Loucy (cell line): ENCODE results near the gene LPGAT1.

Experiments
- H2AFZ ChIP-seq: fragments of 200-600 bp; sonication (generic); 2 replicates; pipeline ENCODE4 v1.6.0; 2016; ENCODE audit warnings: antibody characterized with exemption, mild to moderate bottlenecking, low read length, moderate library complexity
- H3F3A ChIP-seq: fragments of 200-600 bp; 2 replicates; pipeline ENCODE4 v1.6.0; 2016; ENCODE audit warnings: antibody characterized with exemption, low read depth, mild to moderate bottlenecking
- H3K27me3 ChIP-seq: fragments of 200-600 bp; sonication (generic); 2 replicates; pipeline ENCODE4 v1.6.1; 2014; ENCODE audit warnings: low read length, mild to moderate bottlenecking; ENCODE audit not compliant: insufficient read depth, poor library complexity, severe bottlenecking
- H3K36me3 ChIP-seq: fragments of 200-600 bp; sonication (generic); 2 replicates; pipeline ENCODE4 v1.6.1; 2016; ENCODE audit warnings: low read length; ENCODE audit not compliant: insufficient read depth
- H3K4me1 ChIP-seq: fragments of 200-600 bp; sonication (generic); 2 replicates; pipeline ENCODE4 v1.5.1; 2014; ENCODE audit warnings: low read length, mild to moderate bottlenecking; ENCODE audit not compliant: insufficient read depth, poor library complexity, severe bottlenecking
- H3K4me2 ChIP-seq: fragments of 200-600 bp; sonication (generic); 2 replicates; pipeline ENCODE4 v1.6.0; 2014; ENCODE audit warnings: antibody characterized with exemption, low read length, low read depth, mild to moderate bottlenecking; ENCODE audit not compliant: poor library complexity, severe bottlenecking
- H3K4me3 ChIP-seq: fragments of 200-600 bp; sonication (generic); 2 replicates; pipeline ENCODE4 v1.5.1; 2014; ENCODE audit warnings: low read length, mild to moderate bottlenecking, mixed read lengths; ENCODE audit not compliant: poor library complexity, severe bottlenecking
- H3K79me2 ChIP-seq: fragments of 200-600 bp; sonication (generic); 2 replicates; pipeline ENCODE4 v1.6.1; 2014; ENCODE audit warnings: low read length; ENCODE audit not compliant: insufficient read depth
- H3K9ac ChIP-seq: fragments of 200-600 bp; sonication (generic); 2 replicates; pipeline ENCODE4 v1.6.0; 2014; ENCODE audit warnings: mild to moderate bottlenecking, low read depth, low read length, moderate library complexity; ENCODE audit not compliant: poor library complexity, severe bottlenecking
- H3K9me2 ChIP-seq: fragments of 200-600 bp; sonication (generic); replicated peaks from 2 replicates; pipeline ENCODE4 v1.6.1; 2016; ENCODE audit warnings: low read depth, low read length, mixed read lengths
- H3K9me3 ChIP-seq: fragments of 200-600 bp; sonication (generic); 2 replicates; pipeline ENCODE4 v1.6.1; 2014; ENCODE audit warnings: mild to moderate bottlenecking, antibody characterized with exemption, low read length, low read depth; ENCODE audit not compliant: insufficient read depth
- H4K20me1 ChIP-seq: fragments of 200-600 bp; sonication (generic); 2 replicates; pipeline ENCODE4 v1.6.0; 2014; ENCODE audit warnings: antibody characterized with exemption, low read length, mild to moderate bottlenecking; ENCODE audit not compliant: insufficient read depth, poor library complexity, severe bottlenecking
- CTCF ChIP-seq: fragments of 200-600 bp; sonication (generic); conservative IDR thresholded peaks from 2 replicates; pipeline ENCODE4 v1.5.1; 2014; ENCODE audit warnings: mild to moderate bottlenecking, antibody characterized with exemption, low read length
- EZH2phosphoT487 ChIP-seq: fragments of 200-600 bp; IDR thresholded peaks from 2 replicates; pipeline ENCODE4 v1.6.1; 2018; ENCODE audit warnings: antibody characterized with exemption, mild to moderate bottlenecking, moderate library complexity, borderline replicate concordance

Gene LPGAT1

GRCh38 chr1:211764701-211765100, 65.9 kb downstream of the LPGAT1 start:
- no peaks in the 10 kb centered on the region for H3K27me3 ChIP-seq

GRCh38 chr1:211762206-211762605, 68.4 kb downstream of the LPGAT1 start:
- Histone ChIP-seq H3K4me2 (no peak overlapping the region), H3K4me1 (no peaks in the 10 kb centered on the region), H2AFZ (no peak overlapping the region), H3K9ac (no peak overlapping the region), H4K20me1 (no peaks in the 10 kb centered on the region), H3K79me2 (no peaks in the 10 kb centered on the region), H3K36me3 (peaks cover 19% of the 10 kb centered on the region), H3K4me3 (no peak overlapping the region), H3F3A (no peaks in the 10 kb centered on the region), H3K9me3 (0 out of 2 replicates have a peak, but pooled peaks cover 4% of the 10 kb centered on the region), H3K27me3 (no peaks in the 10 kb centered on the region), H3K9me2 (no peaks in the 10 kb centered on the region)
- TF ChIP-seq CTCF (no peak), EZH2phosphoT487 (no peak)

More at GRCh38 chr1:211764701-211765100, 65.9 kb downstream of the LPGAT1 start:
- Histone ChIP-seq H3K4me3 (no peak overlapping the region), H3K36me3 (peaks cover 9% of the 10 kb centered on the region; the same call in 1 of the 2 replicates), H3K9ac (no peak overlapping the region), H3K4me2 (no peak overlapping the region), H3K4me1 (no peaks in the 10 kb centered on the region), H4K20me1 (no peaks in the 10 kb centered on the region), H3F3A (no peaks in the 10 kb centered on the region), H3K9me2 (no peaks in the 10 kb centered on the region), H3K79me2 (no peaks in the 10 kb centered on the region), H3K9me3 (no peaks in the 10 kb centered on the region), H2AFZ (no peak overlapping the region)
- TF ChIP-seq CTCF (no peak), EZH2phosphoT487 (no peak)

GRCh38 chr1:211761400-211761799, 69.2 kb downstream of the LPGAT1 start:
- no peak overlapping the region for H2AFZ ChIP-seq
- no peaks in the 10 kb centered on the region for H3K9me2 ChIP-seq
- no peaks in the 10 kb centered on the region for H3K79me2 ChIP-seq
- H4K20me1 ChIP-seq, result no peaks in the 10 kb centered on the region
- no peaks in the 10 kb centered on the region for H3K4me1 ChIP-seq
- H3F3A ChIP-seq, result no peaks in the 10 kb centered on the region
- peaks cover 17% of the 10 kb centered on the region for H3K36me3 ChIP-seq
- H3K4me2 ChIP-seq, result no peak overlapping the region
- 0 out of 2 replicates have a peak, but pooled peaks cover 4% of the 10 kb centered on the region for H3K9me3 ChIP-seq
- TF ChIP-seq CTCF, result no peak
- no peak for TF ChIP-seq EZH2phosphoT487
- no peak overlapping the region for H3K4me3 ChIP-seq
- H3K27me3 ChIP-seq, result no peaks in the 10 kb centered on the region
- no peak overlapping the region for H3K9ac ChIP-seq
